Loucy (cell line): ENCODE data around the gene BEAN1.

Experiments used
- H2AFZ ChIP-seq: fragments of 200-600 bp; sonication (generic); 2 replicates; pipeline ENCODE4 v1.6.0; 2016; ENCODE audit warnings: antibody characterized with exemption, mild to moderate bottlenecking, low read length, moderate library complexity
- H3F3A ChIP-seq: fragments of 200-600 bp; 2 replicates; pipeline ENCODE4 v1.6.0; 2016; ENCODE audit warnings: antibody characterized with exemption, low read depth, mild to moderate bottlenecking
- H3K27me3 ChIP-seq: fragments of 200-600 bp; sonication (generic); 2 replicates; pipeline ENCODE4 v1.6.1; 2014; ENCODE audit warnings: low read length, mild to moderate bottlenecking; ENCODE audit not compliant: insufficient read depth, poor library complexity, severe bottlenecking
- H3K36me3 ChIP-seq: fragments of 200-600 bp; sonication (generic); 2 replicates; pipeline ENCODE4 v1.6.1; 2016; ENCODE audit warnings: low read length; ENCODE audit not compliant: insufficient read depth
- H3K4me1 ChIP-seq: fragments of 200-600 bp; sonication (generic); 2 replicates; pipeline ENCODE4 v1.5.1; 2014; ENCODE audit warnings: low read length, mild to moderate bottlenecking; ENCODE audit not compliant: insufficient read depth, poor library complexity, severe bottlenecking
- H3K4me2 ChIP-seq: fragments of 200-600 bp; sonication (generic); 2 replicates; pipeline ENCODE4 v1.6.0; 2014; ENCODE audit warnings: antibody characterized with exemption, low read length, low read depth, mild to moderate bottlenecking; ENCODE audit not compliant: poor library complexity, severe bottlenecking
- H3K4me3 ChIP-seq: fragments of 200-600 bp; sonication (generic); 2 replicates; pipeline ENCODE4 v1.5.1; 2014; ENCODE audit warnings: low read length, mild to moderate bottlenecking, mixed read lengths; ENCODE audit not compliant: poor library complexity, severe bottlenecking
- H3K79me2 ChIP-seq: fragments of 200-600 bp; sonication (generic); 2 replicates; pipeline ENCODE4 v1.6.1; 2014; ENCODE audit warnings: low read length; ENCODE audit not compliant: insufficient read depth
- H3K9ac ChIP-seq: fragments of 200-600 bp; sonication (generic); 2 replicates; pipeline ENCODE4 v1.6.0; 2014; ENCODE audit warnings: mild to moderate bottlenecking, low read depth, low read length, moderate library complexity; ENCODE audit not compliant: poor library complexity, severe bottlenecking
- H3K9me2 ChIP-seq: fragments of 200-600 bp; sonication (generic); replicated peaks from 2 replicates; pipeline ENCODE4 v1.6.1; 2016; ENCODE audit warnings: low read depth, low read length, mixed read lengths
- H3K9me3 ChIP-seq: fragments of 200-600 bp; sonication (generic); 2 replicates; pipeline ENCODE4 v1.6.1; 2014; ENCODE audit warnings: mild to moderate bottlenecking, antibody characterized with exemption, low read length, low read depth; ENCODE audit not compliant: insufficient read depth
- H4K20me1 ChIP-seq: fragments of 200-600 bp; sonication (generic); 2 replicates; pipeline ENCODE4 v1.6.0; 2014; ENCODE audit warnings: antibody characterized with exemption, low read length, mild to moderate bottlenecking; ENCODE audit not compliant: insufficient read depth, poor library complexity, severe bottlenecking
- CTCF ChIP-seq: fragments of 200-600 bp; sonication (generic); conservative IDR thresholded peaks from 2 replicates; pipeline ENCODE4 v1.5.1; 2014; ENCODE audit warnings: mild to moderate bottlenecking, antibody characterized with exemption, low read length
- EZH2phosphoT487 ChIP-seq: fragments of 200-600 bp; IDR thresholded peaks from 2 replicates; pipeline ENCODE4 v1.6.1; 2018; ENCODE audit warnings: antibody characterized with exemption, mild to moderate bottlenecking, moderate library complexity, borderline replicate concordance

Gene BEAN1

GRCh38 chr16:66490774-66491715, 64.0 kb downstream of the BEAN1 start:
- no peaks in the 10 kb centered on the region for H3K79me2 ChIP-seq
- H3K9me3 ChIP-seq, result no peaks in the 10 kb centered on the region
- no peaks in the 10 kb centered on the region for H4K20me1 ChIP-seq
- no peak overlapping the region for H3K4me2 ChIP-seq
- H3K4me3 ChIP-seq, result no peak overlapping the region
- no peaks in the 10 kb centered on the region for H3K27me3 ChIP-seq
- no peaks in the 10 kb centered on the region for H3K36me3 ChIP-seq
- H3K4me1 ChIP-seq, result peaks cover 22% of the 10 kb centered on the region
- no peaks in the 10 kb centered on the region for H3F3A ChIP-seq
- no peak overlapping the region for H3K9ac ChIP-seq
- H3K9me2 ChIP-seq, result no peaks in the 10 kb centered on the region
- no peak for TF ChIP-seq EZH2phosphoT487
- no peak for TF ChIP-seq CTCF
- H2AFZ ChIP-seq, result no peak overlapping the region

- no peaks in the 10 kb centered on the region for H3F3A ChIP-seq
- TF ChIP-seq EZH2phosphoT487 (no peak), CTCF (no peak)
- no peaks in the 10 kb centered on the region for H3K36me3 ChIP-seq
- no peak overlapping the region for H3K4me3 ChIP-seq
- H3K9me2 ChIP-seq, result no peaks in the 10 kb centered on the region
- no peaks in the 10 kb centered on the region for H3K9me3 ChIP-seq
- H4K20me1 ChIP-seq, result no peaks in the 10 kb centered on the region
- H3K4me1 ChIP-seq, result peaks cover 22% of the 10 kb centered on the region
- no peaks in the 10 kb centered on the region for H3K79me2 ChIP-seq
- no peaks in the 10 kb centered on the region for H3K27me3 ChIP-seq
- no peak overlapping the region for H3K9ac ChIP-seq
- no peak overlapping the region for H2AFZ ChIP-seq
- H3K4me2 ChIP-seq, result no peak overlapping the region
Measured at GRCh38 chr16:66491716-66492064, 64.6 kb downstream of the BEAN1 start.

GRCh38 chr16:66493490-66494401, 66.7 kb downstream of the BEAN1 start:
- Histone ChIP-seq H3K9me3 (no peaks in the 10 kb centered on the region), H3K79me2 (no peaks in the 10 kb centered on the region), H3K9me2 (no peaks in the 10 kb centered on the region), H3K4me1 (peaks cover 7% of the 10 kb centered on the region), H3K4me2 (no peak overlapping the region), H4K20me1 (no peaks in the 10 kb centered on the region), H2AFZ (no peak overlapping the region), H3F3A (no peaks in the 10 kb centered on the region), H3K36me3 (no peaks in the 10 kb centered on the region), H3K4me3 (no peak overlapping the region), H3K9ac (no peak overlapping the region), H3K27me3 (no peaks in the 10 kb centered on the region)
- TF ChIP-seq EZH2phosphoT487 (no peak), CTCF (no peak)
